GM18868 (cell line): ENCODE data around the gene CXCR1.
"Not testable (repeated sequence)": the region's sequence is repeated elsewhere in the genome, so short reads cannot be mapped to it uniquely, and the experiment has no call there.

Experiments used
- ATAC-seq: cut with Tn5 transposase; IDR thresholded peaks from one replicate; pipeline ENCODE4 v1.9.1; 2021; ENCODE audit warnings: mild to moderate bottlenecking, moderate library complexity; ENCODE audit not compliant: unreplicated experiment

The CXCR1 gene

DNA sequence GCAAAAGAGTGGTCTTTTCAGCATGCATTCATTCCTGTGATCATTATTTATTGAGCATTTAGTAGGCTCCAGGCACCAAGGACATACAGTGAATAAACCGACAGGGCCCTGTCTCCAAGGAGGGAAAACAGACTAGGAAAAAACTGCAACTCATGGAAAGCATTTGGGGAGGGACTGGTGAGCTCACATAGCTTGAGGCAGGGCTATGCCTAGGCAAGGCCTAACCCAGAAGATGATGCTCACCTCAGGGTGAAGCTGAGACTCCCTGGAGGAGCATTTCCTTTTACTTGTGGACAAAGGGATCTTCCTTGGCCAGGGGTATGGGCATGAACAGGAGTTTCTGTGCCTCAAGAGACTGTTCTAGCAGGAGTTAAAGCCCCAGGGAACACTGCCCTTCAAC, 3.9 kb downstream of the CXCR1 start:
- no peak for ATAC-seq

DNA sequence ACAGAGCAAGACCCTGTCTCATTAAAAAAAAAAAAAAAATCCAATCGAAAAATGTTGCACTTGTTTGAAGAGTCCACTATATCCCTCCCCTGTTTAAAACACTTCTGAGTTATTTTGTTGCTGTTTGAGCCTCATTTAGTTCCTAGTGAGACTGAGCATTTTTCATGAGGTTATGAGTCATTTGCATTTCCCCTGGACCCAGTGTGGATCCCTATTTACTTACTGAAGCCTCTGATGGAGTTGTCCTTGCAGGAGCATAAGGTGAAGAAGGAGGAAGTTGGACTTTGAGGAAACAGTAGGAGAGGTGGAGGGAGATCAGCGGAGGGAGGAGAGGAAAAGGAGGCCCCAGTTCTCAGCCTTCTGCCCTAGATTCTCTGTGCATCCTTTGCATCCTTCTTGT, 5.1 kb downstream of the CXCR1 start:
- no peak for ATAC-seq

DNA sequence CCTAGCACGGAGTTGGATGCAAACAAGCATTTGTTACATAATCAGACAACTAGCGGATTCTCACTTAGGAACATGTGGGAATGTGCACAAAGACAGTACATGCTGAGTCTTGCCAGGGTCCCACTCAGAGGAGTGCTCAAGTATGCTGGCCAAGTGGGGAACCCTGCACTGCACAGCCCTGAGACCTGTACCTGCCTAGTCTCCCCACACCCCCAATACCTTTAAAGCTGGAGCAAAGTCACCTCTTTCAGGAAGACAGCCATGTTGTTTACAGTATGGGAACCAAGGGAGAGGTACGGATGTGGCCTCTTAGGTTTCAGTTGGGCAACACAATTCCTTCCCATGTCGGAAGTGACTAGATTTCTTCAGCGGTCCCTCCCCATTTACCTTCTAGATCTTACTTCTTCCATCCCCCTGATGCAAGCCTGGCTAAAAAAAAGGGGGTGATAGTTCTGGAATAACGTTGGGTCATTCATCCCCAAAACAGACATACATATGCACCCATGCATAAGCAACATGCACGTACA, 10.7 kb downstream of the CXCR1 start:
- no peak for ATAC-seq

DNA sequence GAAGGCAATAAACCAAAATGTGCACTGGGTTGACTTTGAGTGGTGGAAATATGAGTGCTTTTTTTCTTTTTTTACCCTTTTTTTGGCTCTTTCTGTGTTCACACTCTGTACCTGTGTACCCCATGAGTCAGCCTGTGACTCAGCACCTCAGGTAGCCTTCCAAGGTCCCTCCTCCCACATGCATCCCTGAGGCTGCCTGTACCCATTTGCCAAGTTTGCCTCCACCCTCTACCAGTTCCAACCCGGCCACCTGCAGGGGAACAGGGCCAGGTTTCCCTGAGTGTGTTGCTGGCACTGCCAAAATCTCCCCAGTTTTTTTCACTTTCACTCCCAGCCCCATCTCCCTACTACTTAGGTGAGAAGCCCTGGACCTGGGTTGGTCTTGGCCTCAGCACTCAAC, 14.0 kb downstream of the CXCR1 start:
- ATAC-seq: no peak

DNA sequence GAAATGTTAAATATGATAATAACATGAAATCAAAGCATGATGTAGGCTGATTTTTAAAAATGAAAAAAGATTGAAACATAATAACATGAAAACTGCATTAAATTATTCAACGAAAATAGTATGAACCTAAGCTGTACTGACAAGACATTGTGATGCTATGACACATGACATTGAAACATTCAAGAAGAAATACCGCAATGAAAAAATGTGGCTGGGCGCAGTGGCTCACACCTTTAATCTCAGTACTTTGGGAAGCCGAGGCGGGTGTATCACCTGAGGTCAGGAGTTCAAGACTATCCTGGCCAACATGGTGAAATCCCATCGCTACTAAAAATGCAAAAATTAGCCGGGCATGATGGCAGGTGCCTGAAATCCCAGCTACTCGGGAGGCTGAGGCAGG, 14.6 kb downstream of the CXCR1 start:
- ATAC-seq: no peak

DNA sequence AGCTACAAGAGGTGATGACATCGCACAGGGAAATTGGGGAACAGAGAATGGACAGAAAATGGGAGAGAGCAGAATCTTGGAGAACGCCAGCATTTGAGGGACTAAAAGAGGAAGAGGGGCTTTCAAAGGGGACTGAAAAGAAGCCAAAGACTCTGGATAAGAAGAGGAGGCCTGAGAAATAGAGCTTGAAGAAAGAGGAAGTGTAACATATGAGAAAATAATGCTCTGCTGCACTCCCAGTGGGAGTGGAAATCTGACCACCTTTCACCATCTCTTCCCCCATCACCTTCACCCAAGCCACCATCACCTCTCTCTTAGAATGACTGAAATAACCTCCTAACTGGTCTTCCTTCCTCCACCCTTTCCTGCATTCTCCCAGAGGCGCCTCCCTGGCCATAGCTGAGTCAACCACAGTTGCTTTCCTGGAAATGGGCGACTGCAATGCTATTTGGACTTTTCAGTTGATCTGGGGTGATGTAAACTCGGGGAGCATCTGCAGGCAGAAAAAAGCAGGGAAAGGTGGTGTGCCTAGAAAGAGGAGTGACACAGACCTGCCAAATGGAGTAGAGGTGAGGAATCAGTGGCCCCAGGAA, 16.8 kb downstream of the CXCR1 start:
- no peak for ATAC-seq

DNA sequence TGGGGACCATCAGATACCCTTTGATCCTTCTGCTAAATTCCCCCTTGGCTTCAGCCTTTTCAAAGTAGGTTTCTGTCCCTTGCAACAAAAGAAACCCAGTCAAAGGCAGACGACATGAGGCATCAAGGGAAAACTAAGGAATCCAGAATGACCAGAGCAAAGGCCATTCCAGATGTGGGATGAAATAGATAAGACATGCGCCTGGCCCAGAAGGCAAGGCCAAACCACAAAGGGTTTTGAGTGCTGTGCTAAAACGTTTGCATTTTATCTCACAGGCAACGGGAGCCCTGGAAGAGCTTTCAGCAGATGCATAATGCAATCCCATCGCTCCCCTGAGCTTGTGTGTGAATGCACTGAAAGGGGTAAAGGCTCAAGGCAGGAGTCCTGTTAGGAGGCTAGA, 17.7 kb downstream of the CXCR1 start:
- ATAC-seq: no peak

DNA sequence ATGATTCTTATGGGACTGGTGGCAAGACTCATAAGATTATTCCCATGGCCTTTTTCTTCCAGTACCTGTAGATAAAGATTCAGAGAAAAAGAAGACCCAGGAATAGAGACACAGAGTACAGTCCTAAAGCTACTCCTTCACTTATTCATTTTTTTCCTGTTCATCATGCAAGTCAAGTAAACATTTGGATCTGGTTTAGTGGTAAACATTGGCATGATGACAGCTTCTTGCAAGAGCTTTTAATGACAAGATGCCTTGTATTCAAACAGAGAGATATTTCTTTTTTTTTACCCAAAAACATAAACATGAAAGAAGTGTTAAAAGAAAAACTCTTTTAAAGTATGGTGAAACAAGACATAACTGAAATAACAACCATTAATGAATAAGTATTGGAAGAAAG, 20.7 kb downstream of the CXCR1 start:
- ATAC-seq: no peak

DNA sequence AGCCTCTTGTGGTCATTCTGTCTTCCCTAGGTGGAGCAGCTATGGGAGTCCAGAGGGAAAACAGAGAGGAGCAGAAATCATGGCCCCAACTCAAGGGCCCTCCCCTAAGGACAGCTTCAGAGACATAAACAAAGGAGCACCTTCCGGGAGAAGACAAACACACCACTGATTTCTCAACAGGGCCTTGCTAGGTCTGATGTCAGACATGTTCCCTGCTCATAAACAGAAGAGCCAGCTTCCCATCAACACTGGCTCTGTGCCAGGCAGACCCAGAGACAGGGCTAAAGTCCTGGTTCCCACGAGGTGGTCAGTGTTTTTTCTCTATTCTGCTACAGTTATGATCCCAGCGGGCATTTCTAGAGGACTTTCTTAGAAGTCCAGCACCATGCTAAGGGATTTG, 21.6 kb downstream of the CXCR1 start:
- ATAC-seq: no peak

DNA sequence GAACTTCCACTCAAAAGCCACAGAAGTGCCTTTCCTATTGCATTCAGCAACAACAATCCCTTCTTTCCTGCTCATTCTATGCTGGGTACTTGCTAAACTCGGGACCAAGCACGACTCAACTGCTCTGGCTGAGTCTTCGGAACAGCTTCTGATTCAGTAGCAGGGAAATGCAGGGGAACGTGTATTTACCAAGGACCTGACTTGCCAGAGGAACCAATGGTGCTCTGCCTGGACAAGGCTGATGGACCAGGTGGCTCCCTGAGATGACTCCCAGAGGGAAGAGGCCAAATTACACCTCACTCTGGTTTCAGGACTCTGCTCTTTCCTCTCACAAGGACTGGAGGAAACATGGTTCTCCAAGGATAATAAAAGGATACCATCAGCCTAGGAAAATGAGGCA, 28.7 kb downstream of the CXCR1 start:
- no peak for ATAC-seq

DNA sequence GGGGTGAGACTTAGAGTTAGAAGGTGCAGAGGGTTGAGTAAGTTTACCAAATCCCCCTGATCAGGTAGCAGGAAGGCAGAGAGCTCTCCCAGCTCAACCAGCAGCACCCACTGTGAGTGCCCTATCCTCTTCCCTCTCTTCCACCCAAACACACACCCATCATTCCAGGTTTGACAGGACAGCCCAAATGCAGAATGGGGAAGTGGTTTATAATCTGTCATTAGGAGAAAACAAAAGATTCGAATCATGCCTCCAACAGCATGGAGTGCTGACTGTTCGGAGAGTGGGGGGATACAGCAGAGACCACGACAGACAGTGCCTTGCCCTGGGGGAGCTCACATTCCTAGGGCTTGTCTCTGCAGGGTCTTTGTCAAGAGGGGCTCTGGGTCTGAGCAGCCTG, 29.2 kb downstream of the CXCR1 start:
- ATAC-seq: no peak

DNA sequence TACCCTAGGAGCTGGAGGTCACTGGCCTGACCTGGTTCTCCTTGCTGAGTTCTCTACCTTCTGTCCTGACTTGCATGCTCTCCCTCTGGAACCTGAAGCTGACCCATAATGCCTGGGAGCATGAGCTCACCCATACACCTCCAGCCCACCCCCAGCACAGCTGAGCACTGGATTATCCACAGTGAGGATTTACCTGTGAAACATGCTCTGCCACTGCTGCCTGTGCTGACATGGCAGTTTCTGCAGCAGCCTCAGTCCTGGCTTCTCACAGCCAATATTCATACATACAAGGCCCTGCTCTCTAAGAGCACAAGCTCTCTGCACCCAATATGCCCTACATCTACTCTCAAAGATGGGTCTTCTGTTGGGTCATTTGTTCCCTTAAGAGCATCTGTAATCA, 35.9 kb downstream of the CXCR1 start:
- ATAC-seq: no peak

DNA sequence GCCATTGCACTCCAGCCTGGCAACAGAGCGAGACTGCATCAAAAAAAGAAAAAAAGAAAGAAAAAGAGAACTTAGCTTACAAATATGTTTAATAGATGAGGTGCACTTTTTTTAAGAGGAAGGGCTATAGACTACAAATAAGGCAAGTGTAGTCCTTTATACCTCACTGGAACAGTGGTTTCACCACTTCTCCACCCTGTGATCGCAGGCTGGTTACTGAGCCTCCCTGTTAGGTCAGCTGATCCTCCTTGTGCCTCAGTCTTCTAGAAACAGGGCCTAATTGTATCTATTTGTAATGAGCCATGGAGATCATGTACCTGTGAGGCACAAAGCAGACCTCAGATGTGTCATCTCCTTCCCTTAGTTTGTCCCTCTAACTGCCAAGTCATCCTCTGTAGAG, 36.4 kb downstream of the CXCR1 start:
- ATAC-seq: no peak

DNA sequence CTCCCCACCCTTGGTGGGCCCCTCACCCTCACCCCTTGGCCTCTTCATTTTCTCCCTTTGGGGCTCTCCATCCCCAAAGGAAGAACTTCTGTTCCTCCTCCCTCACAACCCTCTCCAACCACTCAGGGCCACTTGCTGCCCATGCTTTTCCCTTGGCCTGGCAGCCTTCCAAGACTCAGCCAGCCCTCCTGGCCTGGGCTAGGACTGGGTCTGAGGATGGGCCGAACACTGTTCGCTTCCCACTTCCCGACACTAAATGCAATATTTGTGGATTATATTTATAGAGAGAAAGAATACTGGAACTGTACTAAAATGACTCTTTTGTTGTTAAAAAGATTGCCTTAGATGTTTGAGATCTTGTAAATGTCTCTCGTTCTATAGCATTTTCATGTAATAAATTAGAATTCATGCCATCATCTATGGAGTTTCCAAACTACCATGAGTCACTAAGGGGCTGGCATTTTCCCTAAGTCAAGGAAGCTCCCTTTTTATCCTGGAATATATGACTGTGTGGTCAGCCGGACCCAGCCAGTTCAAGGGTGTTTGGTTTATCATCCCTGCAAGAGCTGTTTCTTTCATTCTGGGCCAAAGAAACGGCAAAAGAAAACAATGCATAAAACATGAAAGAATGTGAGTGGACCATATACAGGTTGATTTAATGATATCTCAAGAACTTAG, 37.2 kb downstream of the CXCR1 start:
- ATAC-seq: no peak

DNA sequence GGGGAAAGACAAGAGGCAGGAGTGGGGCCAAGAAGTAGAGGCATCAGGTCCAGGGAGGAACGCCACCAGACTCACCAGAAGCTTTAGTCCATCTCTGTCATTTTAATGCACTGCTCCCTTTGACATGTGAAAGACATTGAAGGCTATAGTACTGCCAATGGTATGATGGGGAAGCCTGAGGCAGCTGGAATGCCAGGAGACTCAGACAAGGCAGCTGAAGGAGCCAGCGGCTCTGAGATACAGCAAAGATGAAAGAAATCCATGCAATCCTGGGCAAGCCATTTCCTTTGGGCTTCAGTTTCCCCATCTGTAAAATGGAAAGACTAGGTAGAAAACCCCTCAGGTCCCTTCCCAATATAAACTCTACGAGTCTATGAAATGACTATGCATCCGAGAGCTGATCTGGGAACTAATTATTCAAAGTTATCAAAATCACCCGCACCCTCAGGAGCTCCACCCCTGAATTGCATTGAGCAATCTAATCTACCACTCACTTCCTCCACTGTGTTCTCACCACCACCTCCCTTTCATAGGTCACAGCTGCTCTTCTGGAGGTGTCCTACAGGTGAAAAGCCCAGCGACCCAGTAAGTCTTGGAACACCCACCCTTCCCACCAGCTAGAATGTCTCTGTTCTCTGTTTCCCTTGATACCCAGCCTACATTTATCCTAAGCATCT, 37.8 kb downstream of the CXCR1 start:
- no peak for ATAC-seq

DNA sequence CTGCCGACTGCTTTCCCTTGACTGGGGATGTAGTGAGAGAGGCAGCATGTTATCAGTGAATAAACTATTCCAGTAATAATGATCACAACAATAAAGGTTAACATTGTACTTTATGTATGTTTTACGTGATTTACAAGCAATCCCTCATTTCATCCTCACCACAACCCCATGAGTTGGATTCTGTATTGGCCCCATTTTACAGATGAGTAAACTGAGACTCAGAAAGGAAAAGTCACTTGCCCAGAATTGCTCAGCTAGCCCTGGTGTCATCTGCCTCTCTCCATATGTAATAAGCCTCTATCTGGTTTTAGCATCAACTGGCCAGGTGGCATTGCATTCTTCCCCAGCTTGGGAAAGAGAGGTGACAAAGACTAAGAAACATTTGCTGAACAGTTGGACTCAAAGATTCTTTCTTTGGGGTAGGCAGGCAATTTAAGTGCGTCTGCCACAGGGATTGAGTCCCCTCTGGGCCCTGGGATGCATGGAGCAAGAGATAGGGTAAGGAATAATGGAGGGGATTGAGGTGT, 38.8 kb downstream of the CXCR1 start:
- no peak for ATAC-seq

DNA sequence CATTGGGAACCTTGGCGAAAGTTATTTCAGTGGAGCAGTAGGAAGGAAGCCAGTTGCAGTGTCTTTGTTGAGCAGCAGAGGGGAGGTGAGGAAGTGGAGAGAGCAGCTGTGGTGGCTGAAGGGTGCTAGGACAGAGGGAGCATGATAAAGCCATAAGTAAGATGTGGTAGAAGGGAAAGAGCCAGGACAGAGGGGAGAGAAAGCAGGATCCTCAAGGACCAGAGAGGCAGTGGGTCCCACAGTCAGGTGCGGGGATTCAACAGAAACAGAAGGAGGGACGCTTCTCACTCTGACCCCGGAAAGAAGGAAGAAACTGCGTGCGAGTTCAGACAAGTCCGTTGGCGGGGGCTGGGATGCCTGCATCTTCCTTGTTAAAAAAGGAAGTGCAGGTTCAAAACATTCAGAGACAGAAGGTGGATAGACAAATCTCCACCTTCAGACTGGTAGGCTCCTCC, 41.1 kb downstream of the CXCR1 start, which contains the start of gene CXCR2:
Gene CXCR2 (plus strand): TSS at position 403 of the 455 bp plus-strand sequence. CDS start 8,774 bp downstream, outside the sequence.
- no peak for ATAC-seq

DNA sequence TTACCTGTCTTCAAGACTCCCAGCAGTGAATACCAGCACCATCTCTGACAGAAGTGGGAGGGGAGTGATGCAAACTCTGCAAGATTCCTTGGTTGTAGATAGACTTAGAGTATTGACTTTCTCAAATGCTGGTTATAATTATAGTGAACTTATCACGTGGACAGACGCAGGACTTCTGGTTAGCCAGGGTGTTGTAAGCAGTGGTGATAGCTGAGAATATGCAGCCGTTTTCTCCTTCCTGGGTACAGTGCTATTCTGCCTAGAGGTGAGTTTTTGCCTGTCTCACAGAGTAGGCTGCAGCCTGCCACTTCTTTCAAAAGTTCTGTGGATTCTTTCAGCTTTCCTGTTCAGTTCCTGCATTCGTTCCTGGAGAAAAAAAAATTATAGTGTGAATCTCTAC, 41.7 kb downstream of the CXCR1 start:
- no peak for ATAC-seq

DNA sequence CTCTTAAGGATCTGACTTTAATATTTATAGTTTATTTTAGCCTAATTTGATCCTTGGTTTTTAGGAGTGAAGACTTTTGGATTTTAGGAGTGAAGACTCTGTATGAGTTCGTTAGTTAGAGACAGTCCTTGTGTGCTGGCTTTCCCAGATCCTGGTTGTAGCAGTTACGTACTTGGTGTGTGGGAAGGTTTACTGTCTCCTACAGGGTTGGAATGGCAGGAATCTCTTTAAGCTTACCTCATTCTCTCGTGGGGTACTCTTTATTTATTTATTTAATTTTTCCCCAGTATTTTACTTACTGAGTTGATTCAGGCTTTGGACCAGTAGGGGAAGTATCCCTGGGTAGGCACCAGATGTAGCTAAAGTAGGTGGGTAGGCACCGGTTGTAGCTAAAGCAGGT, 42.8 kb downstream of the CXCR1 start:
- no peak for ATAC-seq

DNA sequence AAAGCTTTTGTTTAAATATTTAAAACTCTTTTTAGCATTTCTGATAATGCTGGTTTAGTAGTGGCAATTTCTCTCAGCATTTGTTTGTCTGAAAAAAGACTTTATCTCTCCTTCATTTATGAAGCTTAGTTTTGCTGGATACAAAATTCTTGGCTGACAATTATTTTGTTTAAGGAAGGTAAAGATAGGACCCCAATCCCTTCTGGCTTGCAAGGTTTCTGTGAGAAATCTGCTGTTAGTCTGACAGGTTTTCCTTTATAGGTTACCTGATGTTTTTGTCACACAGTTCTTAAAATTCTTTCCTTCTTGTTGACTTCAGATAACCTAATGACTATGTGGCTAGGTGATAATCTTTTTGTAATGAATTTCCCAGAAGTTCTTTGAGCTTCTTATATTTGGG, 44.5 kb downstream of the CXCR1 start:
- ATAC-seq: not testable (repeated sequence)

DNA sequence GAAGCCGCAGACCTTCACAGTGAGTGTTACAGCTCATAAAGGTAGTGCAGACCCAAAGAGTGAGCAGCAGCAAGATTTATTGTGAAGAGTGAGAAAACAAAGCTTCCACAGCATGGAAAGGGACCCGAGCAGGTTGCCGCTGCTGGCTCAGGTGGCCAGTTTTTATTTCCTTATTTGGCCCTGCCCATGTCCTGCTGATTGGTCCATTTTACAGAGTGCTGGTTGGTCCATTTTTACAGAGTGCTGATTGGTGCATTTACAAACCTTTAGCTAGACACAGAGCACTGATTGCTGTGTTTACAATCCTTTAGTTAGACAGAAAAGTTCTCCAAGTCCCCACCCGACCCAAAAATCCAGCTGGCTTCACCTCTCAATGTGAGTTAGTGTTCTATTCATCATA, 45.0 kb downstream of the CXCR1 start:
- not testable (repeated sequence) for ATAC-seq
